ENCODE results near the gene DYNLL2. TPM values are rescaled to one million over a fixed set of nuclear protein-coding genes. Genes with fewer than 3 reads are reported as not detected.

The DYNLL2 gene
- total RNA-seq, 1 experiment from 2014 or later, result 24.8 TPM

GRCh38 chr17:58109197-58109596 lies 26.0 kb downstream of the DYNLL2 start:
- Mint-ChIP-seq H3K4me3 (ENCODE audit: low read depth, unreplicated experiment) (no peak overlapping the region), H3K9me3 (ENCODE audit: low read depth, unreplicated experiment) (no peaks in the 10 kb centered on the region), H3K4me1 (ENCODE audit: low read depth, unreplicated experiment) (no peaks in the 10 kb centered on the region), H3K27me3 (ENCODE audit: unreplicated experiment) (peaks cover 11% of the 10 kb centered on the region), H3K36me3 (ENCODE audit: insufficient read depth, unreplicated experiment) (no peaks in the 10 kb centered on the region), H3K27ac (ENCODE audit: unreplicated experiment) (no peak overlapping the region)
- DNase-seq, result no peak
- CTCF ChIA-PET, result no interaction called here
- no peak for TF ChIP-seq CTCF (IDR thresholded peaks at IDR 0.05; ENCODE audit: unreplicated experiment)
- intact Hi-C loops (cut with micrococcal nuclease; ENCODE audit: unreplicated experiment), result no loop called here
- no TSS peak for BruUV-seq (replicated peaks)

GRCh38 chr17:58110012-58110411 lies 26.8 kb downstream of the DYNLL2 start:
- CTCF ChIA-PET, result no interaction called here
- H3K9me3 Mint-ChIP-seq (ENCODE audit: low read depth, unreplicated experiment), result no peaks in the 10 kb centered on the region
- DNase-seq, result no peak
- no peaks in the 10 kb centered on the region for H3K36me3 Mint-ChIP-seq (ENCODE audit: insufficient read depth, unreplicated experiment)
- TF ChIP-seq CTCF (IDR thresholded peaks at IDR 0.05; ENCODE audit: unreplicated experiment), result no peak
- peaks cover 20% of the 10 kb centered on the region for H3K27me3 Mint-ChIP-seq (ENCODE audit: unreplicated experiment)
- intact Hi-C loops (cut with micrococcal nuclease; ENCODE audit: unreplicated experiment), result loop anchor here (5.0 kb wide), 1 partner anchor 253 kb away; no protein-coding TSS in a partner anchor
- no TSS peak for BruUV-seq (replicated peaks)
- no peak overlapping the region for H3K4me3 Mint-ChIP-seq (ENCODE audit: low read depth, unreplicated experiment)
- H3K4me1 Mint-ChIP-seq (ENCODE audit: low read depth, unreplicated experiment), result no peaks in the 10 kb centered on the region
- no peak overlapping the region for H3K27ac Mint-ChIP-seq (ENCODE audit: unreplicated experiment)

GRCh38 chr17:58111676-58112075 lies 28.5 kb downstream of the DYNLL2 start:
- intact Hi-C loops (cut with micrococcal nuclease; ENCODE audit: unreplicated experiment), result loop anchor here (2.0 to 5.0 kb wide), 2 partner anchors 109 to 254 kb away; no protein-coding TSS in a partner anchor
- CTCF ChIA-PET, result no interaction called here
- no peak overlapping the region for H3K4me3 Mint-ChIP-seq (ENCODE audit: low read depth, unreplicated experiment)
- no peaks in the 10 kb centered on the region for H3K36me3 Mint-ChIP-seq (ENCODE audit: insufficient read depth, unreplicated experiment)
- TF ChIP-seq CTCF (IDR thresholded peaks at IDR 0.05; ENCODE audit: unreplicated experiment), result no peak
- no peaks in the 10 kb centered on the region for H3K4me1 Mint-ChIP-seq (ENCODE audit: low read depth, unreplicated experiment)
- no peaks in the 10 kb centered on the region for H3K9me3 Mint-ChIP-seq (ENCODE audit: low read depth, unreplicated experiment)
- H3K27ac Mint-ChIP-seq (ENCODE audit: unreplicated experiment), result no peak overlapping the region
- BruUV-seq (replicated peaks), result no TSS peak
- peaks cover 36% of the 10 kb centered on the region for H3K27me3 Mint-ChIP-seq (ENCODE audit: unreplicated experiment)
- DNase-seq, result no peak

- CTCF ChIA-PET, result interaction anchor here (0.8 to 1.0 kb wide), 2 partner anchors 114 to 252 kb away, joined by 3 read pairs; no protein-coding TSS in a partner anchor
- TF ChIP-seq CTCF (IDR thresholded peaks at IDR 0.05; ENCODE audit: unreplicated experiment), result peak; percentile 78
- H3K36me3 Mint-ChIP-seq (ENCODE audit: insufficient read depth, unreplicated experiment), result no peaks in the 10 kb centered on the region
- intact Hi-C loops (cut with micrococcal nuclease; ENCODE audit: unreplicated experiment), result loop anchor here (2.0 to 5.0 kb wide), 2 partner anchors 110 to 256 kb away; no protein-coding TSS in a partner anchor
- H3K27ac Mint-ChIP-seq (ENCODE audit: unreplicated experiment), result no peak overlapping the region
- H3K9me3 Mint-ChIP-seq (ENCODE audit: low read depth, unreplicated experiment), result no peaks in the 10 kb centered on the region
- DNase-seq, result peak; percentile 74
- no TSS peak for BruUV-seq (replicated peaks)
- H3K4me1 Mint-ChIP-seq (ENCODE audit: low read depth, unreplicated experiment), result no peaks in the 10 kb centered on the region
- no peak overlapping the region for H3K4me3 Mint-ChIP-seq (ENCODE audit: low read depth, unreplicated experiment)
- H3K27me3 Mint-ChIP-seq (ENCODE audit: unreplicated experiment), result peaks cover 51% of the 10 kb centered on the region
Observed at GRCh38 chr17:58112970-58113631, 29.9 kb downstream of the DYNLL2 start.

All from Calu3 (cell line).